NCI-H524 (cell line): ENCODE measurements around the gene RAB3GAP2.
"Not testable (repeated sequence)": the region's sequence is repeated elsewhere in the genome, so short reads cannot be mapped to it uniquely, and the experiment has no call there.

Experiments
- DNase-seq, 2 experiments: peaks; one replicate each; lab custom pipeline; 2025; lab: John Stamatoyannopoulos, UW

RAB3GAP2 gene

DNA sequence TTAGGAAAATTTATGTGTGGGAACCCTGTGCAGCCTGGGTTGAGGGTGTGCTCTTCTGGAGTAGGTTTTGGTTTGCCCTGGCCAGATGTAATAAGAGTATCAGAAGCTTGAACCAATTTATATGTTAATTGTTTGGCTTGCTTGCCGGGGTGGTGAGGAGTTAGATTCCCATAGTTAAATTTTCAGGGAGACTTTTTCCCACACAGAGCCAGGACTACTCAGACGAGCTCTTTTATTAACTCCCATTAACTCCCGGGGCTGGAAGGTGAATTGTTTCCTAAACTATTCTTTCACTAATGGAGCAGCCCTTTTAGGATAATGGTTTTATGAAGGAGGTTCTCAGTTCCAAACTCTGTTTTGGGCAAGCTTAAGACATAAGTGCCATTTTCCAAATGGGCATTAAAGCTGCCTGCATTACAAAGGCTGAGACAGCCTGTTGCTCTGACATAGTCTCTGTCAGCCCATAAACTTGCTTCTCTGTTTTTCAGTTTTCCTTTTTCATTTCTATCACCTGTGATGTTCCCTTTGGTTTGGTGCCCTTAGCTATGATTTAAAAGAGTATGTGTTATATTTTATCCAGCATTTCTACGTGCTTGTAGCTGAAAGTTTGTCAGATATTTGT, 18.0 kb upstream of the RAB3GAP2 start:
- DNase-seq = no peak

DNA sequence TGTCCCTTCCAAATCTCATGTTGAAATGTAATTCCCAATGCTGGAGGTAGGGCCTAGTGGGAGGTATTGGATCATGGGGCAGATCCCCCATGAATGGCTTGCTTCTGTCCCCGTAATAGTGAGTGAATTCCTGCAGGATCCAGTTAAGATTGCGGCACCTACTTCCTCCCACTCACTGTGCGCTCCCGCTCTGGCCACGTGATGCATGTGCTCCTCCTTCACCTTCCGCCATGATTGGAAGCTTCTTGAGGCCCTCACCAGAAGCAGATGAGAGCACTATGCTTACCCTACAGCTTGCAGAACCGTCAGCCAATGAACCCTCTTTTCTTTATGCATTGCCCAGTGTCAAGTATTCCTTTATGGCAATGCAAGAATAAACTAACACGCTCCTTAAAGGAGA, 14.9 kb upstream of the RAB3GAP2 start:
- no peak for DNase-seq

DNA sequence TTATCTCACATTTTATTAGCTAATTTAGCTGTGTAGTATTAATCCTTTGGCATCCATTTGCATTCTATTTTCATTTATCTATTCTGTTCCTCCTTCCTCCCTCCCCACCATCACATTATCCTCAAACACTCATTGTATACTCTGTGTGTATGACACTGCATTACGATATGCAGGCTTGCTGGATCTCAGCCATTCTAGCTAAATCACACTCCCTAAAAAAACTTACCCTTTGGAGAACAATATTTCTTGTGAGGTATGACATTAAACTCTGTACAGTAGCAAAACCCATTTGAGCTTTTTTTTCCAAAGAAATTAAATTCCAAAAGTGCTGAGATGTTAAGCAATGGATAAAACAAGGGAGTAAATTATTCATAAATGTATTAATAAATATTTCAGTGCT, 11.4 kb upstream of the RAB3GAP2 start:
- no peak for DNase-seq

DNA sequence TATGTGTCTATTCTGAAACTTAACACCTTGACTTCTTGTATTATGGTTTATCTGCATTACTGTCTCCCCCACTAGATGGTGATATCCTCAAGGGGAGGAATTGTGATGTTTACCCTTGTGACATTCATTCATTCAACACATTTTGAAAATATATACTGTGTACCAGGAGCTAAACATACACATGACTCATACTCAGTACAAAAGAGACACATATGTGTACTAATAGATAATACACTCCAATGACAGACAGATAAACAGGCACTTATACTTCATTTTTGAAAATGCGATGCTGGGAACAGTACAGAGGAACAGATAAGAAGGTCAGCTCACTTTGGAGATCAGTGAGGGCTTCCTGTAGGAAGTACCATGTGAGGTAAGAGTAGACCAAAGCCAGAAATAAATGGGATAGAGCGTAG, 8.9 kb upstream of the RAB3GAP2 start:
- DNase-seq = peak; percentile 5 to 56

DNA sequence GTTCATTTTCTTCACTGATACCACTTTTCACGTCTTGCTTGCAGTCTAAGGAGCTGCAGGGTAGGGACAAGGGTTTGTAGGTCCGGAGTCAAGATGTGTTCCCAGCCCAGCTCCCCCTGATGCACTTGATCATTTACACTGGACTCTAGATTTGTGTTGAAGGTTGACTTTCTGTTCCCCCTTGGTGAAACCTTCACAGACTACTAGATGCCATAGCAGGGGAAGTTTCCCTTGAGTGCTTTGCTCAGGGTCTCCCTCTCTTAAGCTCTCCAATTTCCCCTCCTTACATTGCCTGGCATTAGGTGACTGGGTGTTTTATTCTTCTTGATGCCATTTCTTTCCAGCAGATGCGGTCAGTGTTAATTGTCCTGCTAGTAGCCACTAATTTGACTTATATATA, 8.0 kb upstream of the RAB3GAP2 start:
- no peak for DNase-seq

DNA sequence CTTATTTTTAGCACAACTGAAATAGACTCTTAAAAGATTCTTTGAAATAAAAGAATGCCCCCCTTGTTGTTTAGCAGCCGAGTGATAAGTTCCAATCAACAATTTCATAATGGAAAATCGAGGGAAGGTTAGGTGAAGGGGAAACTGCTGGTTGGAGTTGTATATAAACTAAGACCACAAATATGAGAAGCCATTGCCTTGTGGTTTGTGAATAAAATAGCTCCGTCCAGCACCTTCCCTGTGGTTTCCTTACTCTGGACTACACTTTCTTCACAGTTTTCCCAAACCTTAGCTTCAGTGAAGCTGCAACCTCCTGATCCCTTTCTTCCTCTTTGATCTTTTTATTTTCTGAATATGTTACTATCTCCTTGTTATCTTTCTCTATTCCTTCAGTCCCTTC, 6.7 kb upstream of the RAB3GAP2 start:
- DNase-seq = no peak

DNA sequence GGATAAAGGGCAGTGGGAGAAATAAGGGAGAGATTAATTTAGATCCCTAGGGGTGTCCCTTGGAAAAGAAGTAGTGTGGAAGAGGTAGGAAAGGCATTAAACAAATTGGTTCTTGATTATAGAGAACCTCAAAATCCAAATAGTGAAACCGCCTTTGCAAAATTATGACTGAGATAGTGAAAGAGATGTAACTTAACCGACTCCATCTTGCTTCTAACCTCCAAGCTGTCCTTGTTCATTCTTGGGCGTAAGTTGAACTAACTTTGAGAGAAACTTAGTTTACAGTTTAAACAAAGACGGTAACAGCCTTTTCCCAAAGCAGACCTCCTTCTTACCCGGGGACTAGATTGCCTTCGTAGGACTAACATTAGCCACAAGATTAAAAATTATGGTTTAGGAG, 3.2 kb upstream of the RAB3GAP2 start:
- no peak for DNase-seq

DNA sequence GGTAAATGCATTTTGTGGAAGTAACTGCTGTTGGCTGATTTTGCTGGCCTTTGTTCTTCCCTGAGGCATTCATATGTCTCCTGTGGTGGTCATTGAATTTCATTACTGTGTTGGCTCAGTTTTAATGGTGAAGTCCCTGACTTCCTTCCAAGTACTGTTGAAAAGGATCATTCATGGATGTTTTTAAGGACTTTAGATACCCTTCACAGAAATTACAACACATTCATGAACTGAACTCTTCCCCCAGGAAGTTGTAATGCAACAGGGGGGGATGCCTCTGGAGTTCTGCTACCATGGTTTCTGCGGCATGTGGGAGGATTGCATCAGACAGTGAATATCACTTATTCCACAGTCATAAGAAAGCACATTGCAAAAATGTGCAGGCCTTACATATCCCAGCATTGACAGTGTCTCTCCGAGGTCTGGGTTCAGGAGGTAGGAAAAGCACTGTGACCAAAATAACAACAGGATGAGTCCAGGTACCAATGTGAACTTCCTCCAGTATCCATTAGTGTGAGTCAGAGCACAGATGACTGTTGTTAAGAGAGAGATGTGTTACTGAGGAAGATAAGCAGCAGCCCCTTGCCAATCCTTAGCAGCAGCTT, 2.1 kb upstream of the RAB3GAP2 start:
- DNase-seq = no peak

DNA sequence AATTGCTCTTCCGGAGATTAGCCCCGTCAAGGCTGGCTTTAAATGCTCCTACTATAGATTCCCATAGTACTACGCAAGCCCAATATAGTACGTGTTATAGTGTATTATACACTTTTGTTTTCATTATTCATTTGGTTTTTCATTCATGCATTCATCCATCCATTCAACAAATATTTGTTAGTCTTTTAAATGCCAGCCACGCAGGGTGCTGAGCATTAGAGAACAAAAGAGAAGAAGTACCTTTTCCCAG, 513 bp upstream of the RAB3GAP2 start:
- no peak for DNase-seq

DNA sequence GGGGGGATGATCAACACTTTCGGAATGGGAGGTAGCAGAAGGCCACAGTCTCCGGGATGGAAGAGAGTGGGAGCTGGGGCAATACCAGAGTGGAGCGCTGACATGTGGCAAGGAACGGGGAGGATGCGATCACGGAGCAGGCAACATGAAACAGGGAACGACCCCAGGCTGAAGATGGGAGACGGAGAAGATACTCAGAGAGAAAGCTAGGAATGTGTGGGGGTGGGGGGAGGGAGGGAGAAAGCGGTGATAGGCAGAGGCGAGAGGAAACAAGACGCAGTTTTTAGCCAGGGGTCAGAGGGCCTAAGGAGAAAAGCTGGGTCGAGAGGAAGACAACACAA, 577 bp downstream of the RAB3GAP2 start:
- DNase-seq = peak in 1 of 2 experiments; percentile 18

DNA sequence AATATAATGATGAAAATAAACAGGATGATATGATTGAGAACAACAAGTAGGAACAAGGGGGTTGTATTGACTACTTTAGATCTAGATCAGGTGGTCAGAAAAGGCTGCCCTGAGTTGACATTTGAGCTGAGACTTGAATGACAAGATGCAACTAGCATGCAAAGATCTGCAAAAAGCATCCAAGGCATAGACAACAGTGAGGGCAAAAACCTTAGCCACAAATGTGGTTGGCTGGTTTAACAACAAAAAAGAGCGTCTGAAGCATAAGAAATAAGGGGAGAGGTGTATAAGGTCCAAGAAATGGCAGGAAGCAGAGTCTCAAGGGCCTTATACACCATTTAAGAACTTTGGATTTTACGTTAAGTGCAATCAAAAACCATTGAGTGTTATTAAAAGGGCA, 3.2 kb downstream of the RAB3GAP2 start:
- DNase-seq = no peak

DNA sequence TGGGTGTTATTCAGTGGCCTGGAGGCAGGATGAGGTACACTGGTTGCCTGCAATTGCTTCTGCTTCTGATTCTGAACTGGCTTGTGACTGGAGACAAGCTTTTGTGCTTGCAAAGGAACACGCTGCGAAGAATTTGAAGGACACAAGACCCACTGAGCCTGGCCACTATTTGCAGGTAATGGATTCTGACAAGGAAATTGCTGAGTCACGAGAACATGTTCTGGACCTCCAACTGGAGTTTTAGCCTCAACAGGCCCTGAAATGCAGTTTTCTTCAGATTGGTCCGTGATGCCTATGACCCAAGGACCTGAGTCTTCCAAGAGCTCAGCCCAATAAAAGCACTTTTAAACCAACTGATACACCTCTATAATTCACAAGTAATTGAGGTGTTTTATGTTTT, 4.6 kb downstream of the RAB3GAP2 start:
- DNase-seq = no peak

DNA sequence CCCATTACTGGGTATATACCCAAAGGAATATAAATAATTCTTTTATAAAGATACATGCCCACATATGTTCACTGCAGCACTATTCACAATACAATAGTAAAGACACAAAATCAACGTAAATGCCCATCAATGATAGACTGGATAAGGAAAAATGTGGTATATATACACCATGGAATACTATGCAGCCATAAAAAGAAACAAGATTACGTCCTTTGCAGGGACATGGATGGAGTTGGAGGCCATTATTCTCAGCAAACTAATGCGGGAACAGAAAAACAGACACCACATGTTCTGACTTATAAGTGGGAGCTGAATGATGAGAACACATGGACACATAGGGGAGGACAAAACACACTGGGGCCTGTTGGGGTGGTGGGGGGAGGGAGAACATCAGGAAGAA, 12.0 kb downstream of the RAB3GAP2 start:
- not testable (repeated sequence) for DNase-seq

DNA sequence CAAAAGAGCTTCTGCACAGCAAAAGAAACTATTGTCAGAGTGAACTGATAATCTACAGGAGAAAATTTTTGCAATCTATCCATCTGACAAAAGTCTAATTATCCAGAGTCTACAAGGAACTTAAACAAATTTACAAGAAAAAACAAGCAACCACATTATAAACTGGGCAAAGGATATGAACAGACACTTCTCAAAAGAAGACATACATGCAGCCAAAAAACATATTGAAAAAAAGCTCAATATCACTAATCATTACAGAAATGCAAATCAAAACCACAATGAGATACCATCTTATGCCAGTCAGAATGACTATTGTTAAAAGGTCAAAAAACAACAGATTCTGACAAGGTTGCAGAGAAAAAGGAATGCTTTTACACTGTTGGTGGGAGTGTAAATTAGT, 12.5 kb downstream of the RAB3GAP2 start:
- not testable (repeated sequence) for DNase-seq

DNA sequence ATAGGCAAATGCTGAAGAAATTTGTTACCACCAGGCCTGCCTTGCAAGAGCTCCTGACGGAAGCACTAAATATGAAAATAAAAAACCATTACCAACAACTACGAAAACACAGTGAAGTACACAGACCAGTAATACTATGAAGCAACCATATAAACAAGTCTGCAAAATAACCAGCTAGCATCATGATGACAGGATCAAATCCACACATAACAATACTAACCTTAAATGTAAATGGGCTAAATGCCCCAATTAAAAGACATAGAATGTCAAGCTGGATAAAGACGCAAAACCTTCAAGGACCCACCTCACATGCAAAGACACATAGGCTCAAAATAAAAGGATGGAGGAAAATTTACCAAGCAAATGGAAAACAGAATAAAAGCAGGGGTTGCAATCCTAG, 16.1 kb downstream of the RAB3GAP2 start:
- not testable (repeated sequence) for DNase-seq

DNA sequence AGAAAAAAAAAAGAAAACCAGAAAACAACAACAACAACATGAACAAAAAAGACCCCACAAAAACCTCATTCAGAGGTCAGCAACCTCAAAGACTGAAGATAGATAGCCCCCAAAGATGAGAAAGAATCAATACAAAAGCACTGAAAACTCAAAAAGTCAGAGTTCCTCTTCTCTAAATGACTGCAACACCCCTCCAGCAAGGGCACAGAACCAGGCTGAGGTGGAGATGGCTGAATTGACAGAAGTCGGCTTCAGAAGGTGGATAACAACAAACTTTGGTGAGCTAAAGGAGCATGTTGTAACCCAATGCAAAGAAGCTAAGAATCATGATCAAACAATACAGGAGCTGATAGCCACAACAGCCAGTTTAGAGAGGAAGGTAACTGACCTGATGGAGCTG, 17.0 kb downstream of the RAB3GAP2 start:
- no peak for DNase-seq

DNA sequence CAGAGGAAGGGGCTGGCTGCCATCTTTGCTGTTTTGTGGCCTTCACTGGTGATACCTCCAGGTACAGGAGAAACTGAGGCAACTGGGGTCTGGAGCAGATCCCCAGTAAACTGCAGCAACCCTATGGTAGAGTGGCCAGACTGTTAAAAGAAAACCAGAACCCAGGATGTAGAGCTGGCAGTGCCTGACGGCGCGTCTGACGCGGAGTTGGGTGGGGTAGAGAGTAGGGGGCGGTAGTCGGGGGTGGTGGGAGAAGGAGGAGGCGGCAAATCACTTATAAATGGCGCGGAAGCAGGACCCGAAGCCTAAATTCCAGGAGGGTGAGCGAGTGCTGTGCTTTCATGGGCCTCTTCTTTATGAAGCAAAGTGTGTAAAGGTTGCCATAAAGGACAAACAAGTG, 19.0 kb downstream of the RAB3GAP2 start:
- DNase-seq = not testable (repeated sequence)

DNA sequence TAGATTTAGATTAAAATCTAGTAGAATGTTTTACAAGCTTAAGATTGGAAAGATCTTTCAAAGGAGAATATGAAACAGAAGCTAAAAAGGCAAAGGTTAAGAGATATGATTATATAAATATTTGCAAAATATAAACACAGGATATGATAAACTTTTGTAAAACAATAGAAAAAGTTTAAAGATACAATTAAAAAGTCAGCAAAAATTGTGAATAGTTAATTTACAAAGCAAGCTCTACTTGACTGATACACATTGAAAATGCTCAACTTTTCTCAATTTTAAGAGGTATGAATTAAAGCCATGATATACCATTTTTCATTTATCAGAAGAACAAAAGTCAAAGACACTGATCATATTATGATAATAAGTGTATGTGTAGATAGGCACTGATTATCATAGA, 21.0 kb downstream of the RAB3GAP2 start:
- DNase-seq = no peak

DNA sequence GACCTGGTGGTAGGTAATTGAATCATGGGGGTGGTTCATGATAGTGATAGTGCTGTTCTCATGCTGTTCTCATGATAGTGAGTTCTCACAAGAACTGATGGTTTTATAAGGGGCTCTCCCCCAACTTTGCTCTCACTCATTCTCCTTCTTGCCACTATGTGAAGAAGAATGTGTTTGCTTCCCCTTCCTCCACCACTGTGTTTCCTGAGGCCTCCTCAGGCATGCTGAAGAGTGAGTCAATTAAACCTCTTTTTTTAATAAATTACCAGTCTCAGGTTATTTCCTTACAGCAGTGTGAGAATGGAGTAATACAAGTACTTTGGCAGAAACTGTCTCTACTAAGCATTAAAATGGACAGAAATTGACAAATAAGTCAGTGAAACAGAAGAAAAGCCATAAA, 21.6 kb downstream of the RAB3GAP2 start:
- DNase-seq = no peak

DNA sequence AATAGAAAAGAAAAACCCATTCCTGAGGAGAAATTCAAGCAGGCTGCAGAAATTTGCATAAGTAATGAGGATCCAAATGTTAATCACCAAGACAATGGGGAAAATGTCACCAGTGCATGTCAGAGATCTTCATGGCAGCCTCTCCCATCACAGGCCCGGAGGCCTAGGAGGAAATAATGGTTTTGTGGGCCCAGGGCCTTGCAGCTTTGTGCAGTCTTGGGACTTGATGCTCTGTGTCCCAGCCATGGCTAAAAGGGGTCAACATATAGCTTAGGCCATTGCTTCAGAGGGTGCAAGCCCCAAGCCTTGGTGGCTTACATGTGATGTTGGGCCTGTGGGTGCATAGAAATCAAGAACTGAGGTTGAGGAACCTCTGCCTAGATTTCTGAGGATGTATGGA, 22.7 kb downstream of the RAB3GAP2 start:
- no peak for DNase-seq

DNA sequence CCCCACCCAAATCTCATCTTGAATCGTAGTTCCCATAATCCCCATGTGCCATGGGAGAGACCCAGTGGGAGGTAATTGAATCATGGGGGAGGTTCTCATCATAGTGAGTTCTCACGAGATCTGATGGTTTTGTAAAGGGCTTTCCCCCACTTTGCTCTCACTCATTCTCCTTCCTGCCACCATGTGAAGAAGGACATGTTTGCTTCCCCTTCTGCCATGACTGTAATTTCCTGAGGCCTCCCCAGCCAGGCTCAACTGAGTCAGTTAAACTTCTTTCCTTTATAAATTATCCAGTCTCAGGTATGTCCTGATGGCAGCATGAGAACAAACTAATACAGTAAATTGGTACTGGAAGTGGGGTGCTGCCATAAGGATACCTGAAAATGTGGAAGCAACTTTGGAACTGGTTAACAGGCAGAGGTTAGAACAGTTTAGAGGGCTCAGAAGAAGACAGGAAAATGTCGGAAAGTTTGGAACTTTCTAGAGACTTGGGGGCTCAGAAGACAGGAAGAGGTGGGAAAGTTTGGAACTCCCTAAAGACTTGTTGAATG, 23.5 kb downstream of the RAB3GAP2 start:
- not testable (repeated sequence) for DNase-seq

DNA sequence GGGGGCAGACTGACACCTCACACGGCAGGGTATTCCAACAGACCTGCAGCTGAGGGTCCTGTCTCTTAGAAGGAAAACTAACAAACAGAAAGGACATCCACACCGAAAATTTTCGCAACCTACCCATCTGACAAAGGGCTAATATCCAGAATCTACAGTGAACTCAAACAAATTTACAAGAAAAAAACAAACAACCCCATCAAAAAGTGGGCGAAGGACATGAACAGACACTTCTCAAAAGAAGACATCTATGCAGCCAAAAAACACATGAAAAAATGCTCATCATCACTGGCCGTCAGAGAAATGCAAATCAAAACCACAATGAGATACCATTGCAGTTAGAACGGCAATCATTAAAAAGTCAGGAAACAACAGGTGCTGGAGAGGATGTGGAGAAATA, 26.4 kb downstream of the RAB3GAP2 start:
- DNase-seq = not testable (repeated sequence)

DNA sequence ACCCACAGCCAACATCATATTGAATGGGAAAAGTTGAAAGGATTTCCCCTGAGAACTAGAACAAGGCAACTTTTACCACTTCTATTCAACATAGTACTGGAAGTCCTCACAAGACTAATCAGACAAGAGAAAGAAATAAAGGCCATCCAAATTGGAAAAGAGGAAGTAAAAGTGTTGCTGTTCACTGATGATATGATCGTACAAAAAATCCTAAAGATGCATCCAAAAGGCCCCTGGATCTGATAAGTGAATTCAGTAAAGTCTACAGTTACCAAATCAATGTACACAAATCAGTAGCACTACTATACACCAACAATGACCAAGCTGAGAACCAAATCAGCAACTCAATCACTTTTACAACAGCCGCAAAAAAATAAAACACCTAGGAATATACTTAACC, 28.3 kb downstream of the RAB3GAP2 start:
- no peak for DNase-seq

DNA sequence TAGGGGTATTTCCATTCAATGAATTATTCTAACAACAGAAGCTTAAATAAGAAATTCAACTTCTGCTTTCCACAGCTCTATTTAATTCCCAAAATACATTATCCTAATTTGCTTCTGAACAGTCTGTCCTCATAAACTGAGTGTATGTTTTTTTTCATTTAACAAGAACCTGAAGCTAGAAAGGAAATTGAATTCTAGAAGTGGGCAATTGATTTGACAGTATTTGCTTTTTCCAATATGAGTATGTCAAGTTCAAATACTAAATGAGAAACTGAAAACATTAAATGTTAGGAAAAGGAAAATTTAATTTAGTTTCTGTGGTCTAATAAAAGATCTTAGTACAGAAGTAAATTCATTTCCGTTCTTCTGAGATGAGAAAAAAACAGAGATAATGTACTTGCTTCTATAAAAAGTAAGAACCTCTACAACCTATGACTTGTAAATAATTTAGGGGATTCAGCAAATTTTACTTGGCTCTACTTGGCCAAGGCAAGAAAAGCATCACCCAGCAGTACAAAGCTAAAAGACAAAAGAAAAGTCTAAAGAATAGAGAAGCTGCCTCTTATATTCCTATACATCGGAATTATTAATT, 31.1 kb downstream of the RAB3GAP2 start:
- no peak for DNase-seq
